Smooth muscle cell of the brain vasculature (primary cell): ENCODE data around the gene ADGRG4.
"Not testable (repeated sequence)": the region's sequence is repeated elsewhere in the genome, so short reads cannot be mapped to it uniquely, and the experiment has no call there.

Source experiments
- DNase-seq: peaks from one replicate; pipeline ENCODE4 v3.0.0-alpha.2; 2012; ENCODE audit warnings: low read depth, low spot score

ADGRG4 gene

GRCh38 chrX:136300721-136301120 is at the start of gene ADGRG4:
TSS of gene ADGRG4 (plus strand) at chrX:136300963. CDS start at chrX:136308778, 7,815 bp downstream.
- not testable (repeated sequence) for DNase-seq

- DNase-seq = no peak
Observed at GRCh38 chrX:136251041-136251991, 49.4 kb upstream of the ADGRG4 start, which contains the start of gene MAP7D3. TSS of gene MAP7D3 (minus strand) at chrX:136251400. CDS start at chrX:136251358, 42 bp downstream.

- no peak for DNase-seq
Observed at GRCh38 chrX:136255541-136255940, 45.2 kb upstream of the ADGRG4 start.

GRCh38 chrX:136256026-136256425 is 44.7 kb upstream of the ADGRG4 start:
- no peak for DNase-seq

GRCh38 chrX:136258951-136259350 is 41.8 kb upstream of the ADGRG4 start:
- DNase-seq = no peak

- DNase-seq = no peak
Observed at GRCh38 chrX:136259543-136259942, 41.2 kb upstream of the ADGRG4 start.

- no peak for DNase-seq
Observed at GRCh38 chrX:136260776-136261175, 40.0 kb upstream of the ADGRG4 start.

GRCh38 chrX:136261321-136261720 is 39.4 kb upstream of the ADGRG4 start:
- DNase-seq = no peak

GRCh38 chrX:136262243-136262642 is 38.5 kb upstream of the ADGRG4 start:
- DNase-seq = no peak

GRCh38 chrX:136262812-136263315 is 37.9 kb upstream of the ADGRG4 start:
- no peak for DNase-seq

GRCh38 chrX:136266828-136267227 is 33.9 kb upstream of the ADGRG4 start:
- DNase-seq = no peak

- no peak for DNase-seq
Observed at GRCh38 chrX:136268051-136269048, 32.4 kb upstream of the ADGRG4 start.

GRCh38 chrX:136269921-136270320 is 30.8 kb upstream of the ADGRG4 start:
- DNase-seq = no peak

GRCh38 chrX:136271300-136271699 is 29.5 kb upstream of the ADGRG4 start:
- DNase-seq = no peak

- DNase-seq = no peak
Observed at GRCh38 chrX:136272325-136272724, 28.4 kb upstream of the ADGRG4 start.

- no peak for DNase-seq
Observed at GRCh38 chrX:136273986-136274385, 26.8 kb upstream of the ADGRG4 start.

GRCh38 chrX:136275553-136275952 is 25.2 kb upstream of the ADGRG4 start:
- no peak for DNase-seq

GRCh38 chrX:136286375-136286774 is 14.4 kb upstream of the ADGRG4 start:
- DNase-seq = not testable (repeated sequence)

GRCh38 chrX:136291824-136292223 is 8.9 kb upstream of the ADGRG4 start:
- DNase-seq = no peak

GRCh38 chrX:136292656-136293055 is 8.1 kb upstream of the ADGRG4 start:
- no peak for DNase-seq

GRCh38 chrX:136295380-136295779 is 5.4 kb upstream of the ADGRG4 start:
- DNase-seq = no peak

GRCh38 chrX:136303041-136303440 is 2.3 kb downstream of the ADGRG4 start:
- DNase-seq = no peak
